ENCODE results near the gene ADGRL2.

The ADGRL2 gene

GRCh38 chr1:81800695-81801650 is at the start of gene ADGRL2:
Gene ADGRL2 (plus strand): TSS chr1:81800934. CDS start chr1:81836985, 36,051 bp downstream.
- DNase-seq (ENCODE audit: low spot score) = peak; percentile 3

- DNase-seq (ENCODE audit: low spot score) = no peak
Measured at GRCh38 chr1:81752840-81753239, 47.9 kb upstream of the ADGRL2 start.

- no peak for DNase-seq (ENCODE audit: low spot score)
Measured at GRCh38 chr1:81754424-81754823, 46.3 kb upstream of the ADGRL2 start.

- no peak for DNase-seq (ENCODE audit: low spot score)
Measured at GRCh38 chr1:81756872-81757271, 43.9 kb upstream of the ADGRL2 start.

GRCh38 chr1:81757398-81758020 is 43.2 kb upstream of the ADGRL2 start:
- DNase-seq (ENCODE audit: low spot score) = no peak

GRCh38 chr1:81758181-81758580 is 42.6 kb upstream of the ADGRL2 start:
- no peak for DNase-seq (ENCODE audit: low spot score)

- no peak for DNase-seq (ENCODE audit: low spot score)
Measured at GRCh38 chr1:81760477-81761097, 40.1 kb upstream of the ADGRL2 start.

- DNase-seq (ENCODE audit: low spot score) = no peak
Measured at GRCh38 chr1:81775510-81775909, 25.2 kb upstream of the ADGRL2 start.

GRCh38 chr1:81780705-81781454 is 19.9 kb upstream of the ADGRL2 start:
- DNase-seq (ENCODE audit: low spot score) = no peak

- DNase-seq (ENCODE audit: low spot score) = no peak
Measured at GRCh38 chr1:81781749-81782148, 19.0 kb upstream of the ADGRL2 start.

- no peak for DNase-seq (ENCODE audit: low spot score)
Measured at GRCh38 chr1:81792184-81792583, 8.6 kb upstream of the ADGRL2 start.

GRCh38 chr1:81797701-81798100 is 3.0 kb upstream of the ADGRL2 start:
- DNase-seq (ENCODE audit: low spot score) = no peak

GRCh38 chr1:81799939-81800694 is 617 bp upstream of the ADGRL2 start:
- no peak for DNase-seq (ENCODE audit: low spot score)

GRCh38 chr1:81801651-81802456 is 1.1 kb downstream of the ADGRL2 start:
- peak; percentile 2 for DNase-seq (ENCODE audit: low spot score)

- DNase-seq (ENCODE audit: low spot score) = no peak
Measured at GRCh38 chr1:81802457-81802706, 1.6 kb downstream of the ADGRL2 start.

- DNase-seq (ENCODE audit: low spot score) = no peak
Measured at GRCh38 chr1:81802707-81803430, 2.1 kb downstream of the ADGRL2 start.

- DNase-seq (ENCODE audit: low spot score) = no peak
Measured at GRCh38 chr1:81803431-81804110, 2.8 kb downstream of the ADGRL2 start.

- no peak for DNase-seq (ENCODE audit: low spot score)
Measured at GRCh38 chr1:81804312-81804711, 3.6 kb downstream of the ADGRL2 start.

Measured in germinal center (tissue), 1 donor.